Measurements from ENCODE around the gene LCP2. TPM values are rescaled to one million over a fixed set of nuclear protein-coding genes. Genes with fewer than 3 reads are reported as not detected.

Gene LCP2
- total RNA-seq, 1 experiment from 2014 or later, result 0.36 TPM

GRCh38 chr5:170343177-170343576 is 45.6 kb upstream of the LCP2 start:
- no peak for DNase-seq (ENCODE audit: low read depth, low spot score)
- ATAC-seq, result no peak
- TF ChIP-seq TCF7L2 (IDR thresholded peaks at IDR 0.05; ENCODE audit: low read depth, low read length), result no peak
- TF ChIP-seq, protein P1, sequence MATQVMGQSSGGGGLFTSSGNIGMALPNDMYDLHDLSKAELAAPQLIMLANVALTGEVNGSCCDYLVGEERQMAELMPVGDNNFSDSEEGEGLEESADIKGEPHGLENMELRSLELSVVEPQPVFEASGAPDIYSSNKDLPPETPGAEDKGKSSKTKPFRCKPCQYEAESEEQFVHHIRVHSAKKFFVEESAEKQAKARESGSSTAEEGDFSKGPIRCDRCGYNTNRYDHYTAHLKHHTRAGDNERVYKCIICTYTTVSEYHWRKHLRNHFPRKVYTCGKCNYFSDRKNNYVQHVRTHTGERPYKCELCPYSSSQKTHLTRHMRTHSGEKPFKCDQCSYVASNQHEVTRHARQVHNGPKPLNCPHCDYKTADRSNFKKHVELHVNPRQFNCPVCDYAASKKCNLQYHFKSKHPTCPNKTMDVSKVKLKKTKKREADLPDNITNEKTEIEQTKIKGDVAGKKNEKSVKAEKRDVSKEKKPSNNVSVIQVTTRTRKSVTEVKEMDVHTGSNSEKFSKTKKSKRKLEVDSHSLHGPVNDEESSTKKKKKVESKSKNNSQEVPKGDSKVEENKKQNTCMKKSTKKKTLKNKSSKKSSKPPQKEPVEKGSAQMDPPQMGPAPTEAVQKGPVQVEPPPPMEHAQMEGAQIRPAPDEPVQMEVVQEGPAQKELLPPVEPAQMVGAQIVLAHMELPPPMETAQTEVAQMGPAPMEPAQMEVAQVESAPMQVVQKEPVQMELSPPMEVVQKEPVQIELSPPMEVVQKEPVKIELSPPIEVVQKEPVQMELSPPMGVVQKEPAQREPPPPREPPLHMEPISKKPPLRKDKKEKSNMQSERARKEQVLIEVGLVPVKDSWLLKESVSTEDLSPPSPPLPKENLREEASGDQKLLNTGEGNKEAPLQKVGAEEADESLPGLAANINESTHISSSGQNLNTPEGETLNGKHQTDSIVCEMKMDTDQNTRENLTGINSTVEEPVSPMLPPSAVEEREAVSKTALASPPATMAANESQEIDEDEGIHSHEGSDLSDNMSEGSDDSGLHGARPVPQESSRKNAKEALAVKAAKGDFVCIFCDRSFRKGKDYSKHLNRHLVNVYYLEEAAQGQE (IDR thresholded peaks at IDR 0.05; ENCODE audit: insufficient read depth in 1 of 2, low read depth in 2 of 2, low read length in 1 of 2), result no peak
- no peak for TF ChIP-seq SIN3A (IDR thresholded peaks at IDR 0.05; ENCODE audit: borderline replicate concordance, insufficient read depth, low read depth, low read length)
- TF ChIP-seq POLR2AphosphoS5 (IDR thresholded peaks at IDR 0.05; ENCODE audit: low read depth, low read length), result no peak
- TF ChIP-seq, protein P2, sequence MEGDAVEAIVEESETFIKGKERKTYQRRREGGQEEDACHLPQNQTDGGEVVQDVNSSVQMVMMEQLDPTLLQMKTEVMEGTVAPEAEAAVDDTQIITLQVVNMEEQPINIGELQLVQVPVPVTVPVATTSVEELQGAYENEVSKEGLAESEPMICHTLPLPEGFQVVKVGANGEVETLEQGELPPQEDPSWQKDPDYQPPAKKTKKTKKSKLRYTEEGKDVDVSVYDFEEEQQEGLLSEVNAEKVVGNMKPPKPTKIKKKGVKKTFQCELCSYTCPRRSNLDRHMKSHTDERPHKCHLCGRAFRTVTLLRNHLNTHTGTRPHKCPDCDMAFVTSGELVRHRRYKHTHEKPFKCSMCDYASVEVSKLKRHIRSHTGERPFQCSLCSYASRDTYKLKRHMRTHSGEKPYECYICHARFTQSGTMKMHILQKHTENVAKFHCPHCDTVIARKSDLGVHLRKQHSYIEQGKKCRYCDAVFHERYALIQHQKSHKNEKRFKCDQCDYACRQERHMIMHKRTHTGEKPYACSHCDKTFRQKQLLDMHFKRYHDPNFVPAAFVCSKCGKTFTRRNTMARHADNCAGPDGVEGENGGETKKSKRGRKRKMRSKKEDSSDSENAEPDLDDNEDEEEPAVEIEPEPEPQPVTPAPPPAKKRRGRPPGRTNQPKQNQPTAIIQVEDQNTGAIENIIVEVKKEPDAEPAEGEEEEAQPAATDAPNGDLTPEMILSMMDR (IDR thresholded peaks at IDR 0.05), result no peak
- peaks cover 19% of the 10 kb centered on the region for H3K27me3 ChIP-seq (ENCODE audit: control insufficient read depth, insufficient read depth, low read length)
- no peak overlapping the region for H3K27ac ChIP-seq (ENCODE audit: low read length)
- POLR2A ChIA-PET, result no interaction called here
- BruUV-seq (replicated peaks), result no TSS peak
- H3K36me3 ChIP-seq (ENCODE audit: control insufficient read depth, insufficient read depth, low read length), result no peaks in the 10 kb centered on the region
- no peaks in the 10 kb centered on the region for H3K4me1 ChIP-seq (ENCODE audit: control insufficient read depth, insufficient read depth, low read length)
- CTCF ChIA-PET, result no interaction called here
- no peaks in the 10 kb centered on the region for H3K9me3 ChIP-seq (ENCODE audit: control insufficient read depth, insufficient read depth, low read depth, low read length)
- in situ Hi-C loops (cut with HindIII; ENCODE audit: low pct_unique_long_range_greater_than_20kb, low sequenced_read_pairs) (no loop called here), intact Hi-C loops (cut with micrococcal nuclease; ENCODE audit: unreplicated experiment) (no loop called here)
- no peak overlapping the region for H3K4me3 ChIP-seq (ENCODE audit: low read depth in 2 of 2, low read length in 2 of 2)

DNA sequence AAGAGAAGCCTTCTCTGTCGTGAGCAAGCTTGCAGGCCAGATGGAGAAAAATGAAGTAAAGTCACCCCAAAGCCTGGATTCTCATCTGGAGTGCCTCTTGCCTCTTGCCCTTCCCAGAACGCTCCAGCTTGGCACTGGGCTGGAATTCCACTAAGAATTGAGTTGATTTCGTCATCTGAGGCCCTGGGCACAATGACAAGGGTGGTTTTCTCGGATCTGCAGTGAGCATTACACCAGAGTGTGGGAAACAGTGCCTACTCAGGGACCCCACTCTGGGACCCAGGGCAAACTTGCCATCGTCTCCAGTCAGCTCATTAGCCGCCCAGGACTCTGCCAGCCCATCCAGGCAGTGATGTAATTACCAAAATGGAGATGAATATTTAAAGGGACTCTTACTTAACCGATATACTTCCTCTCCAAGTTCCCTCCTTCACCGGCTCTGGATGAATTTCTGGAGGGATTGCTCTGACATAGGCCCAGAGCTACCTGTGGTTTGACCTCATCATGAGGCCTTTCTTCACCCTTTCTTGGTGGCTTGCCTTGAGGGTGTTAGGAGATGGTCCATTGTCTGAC is 44.7 kb upstream of the LCP2 start:
- H3K27ac ChIP-seq (ENCODE audit: low read length), result no peak overlapping the region
- in situ Hi-C loops (cut with HindIII; ENCODE audit: low pct_unique_long_range_greater_than_20kb, low sequenced_read_pairs) (no loop called here), intact Hi-C loops (cut with micrococcal nuclease; ENCODE audit: unreplicated experiment) (no loop called here)
- POLR2A ChIA-PET, result no interaction called here
- no peak overlapping the region for H3K4me3 ChIP-seq (ENCODE audit: low read depth in 2 of 2, low read length in 2 of 2)
- peaks cover 10% of the 10 kb centered on the region for H3K27me3 ChIP-seq (ENCODE audit: control insufficient read depth, insufficient read depth, low read length)
- no peaks in the 10 kb centered on the region for H3K36me3 ChIP-seq (ENCODE audit: control insufficient read depth, insufficient read depth, low read length)
- no peak for DNase-seq (ENCODE audit: low read depth, low spot score)
- TF ChIP-seq, protein P1 (IDR thresholded peaks at IDR 0.05; ENCODE audit: insufficient read depth in 1 of 2, low read depth in 2 of 2, low read length in 1 of 2), result no peak
- TF ChIP-seq TCF7L2 (IDR thresholded peaks at IDR 0.05; ENCODE audit: low read depth, low read length) (no peak), POLR2AphosphoS5 (IDR thresholded peaks at IDR 0.05; ENCODE audit: low read depth, low read length) (no peak), SIN3A (IDR thresholded peaks at IDR 0.05; ENCODE audit: borderline replicate concordance, insufficient read depth, low read depth, low read length) (no peak)
- TF ChIP-seq, protein P2 (IDR thresholded peaks at IDR 0.05), result no peak
- no peaks in the 10 kb centered on the region for H3K4me1 ChIP-seq (ENCODE audit: control insufficient read depth, insufficient read depth, low read length)
- H3K9me3 ChIP-seq (ENCODE audit: control insufficient read depth, insufficient read depth, low read depth, low read length), result no peaks in the 10 kb centered on the region
- CTCF ChIA-PET, result no interaction called here
- BruUV-seq (replicated peaks), result no TSS peak
- ATAC-seq, result no peak

Measured in Panc1 (cell line).